Suppressor macrophage treated with lipopolysaccharide for 4 hours (primary cell): ENCODE measurements around the gene VIPR1.
A peak's percentile ranks its signal among the peaks of the same experiment; 100 is the strongest.

Experiments
- DNase-seq: peaks from one replicate; pipeline ENCODE4 v3.0.0-alpha.2; 2020

Gene VIPR1

GRCh38 chr3:42513121-42513520, 10.7 kb downstream of the VIPR1 start:
- no peak for DNase-seq

DNA sequence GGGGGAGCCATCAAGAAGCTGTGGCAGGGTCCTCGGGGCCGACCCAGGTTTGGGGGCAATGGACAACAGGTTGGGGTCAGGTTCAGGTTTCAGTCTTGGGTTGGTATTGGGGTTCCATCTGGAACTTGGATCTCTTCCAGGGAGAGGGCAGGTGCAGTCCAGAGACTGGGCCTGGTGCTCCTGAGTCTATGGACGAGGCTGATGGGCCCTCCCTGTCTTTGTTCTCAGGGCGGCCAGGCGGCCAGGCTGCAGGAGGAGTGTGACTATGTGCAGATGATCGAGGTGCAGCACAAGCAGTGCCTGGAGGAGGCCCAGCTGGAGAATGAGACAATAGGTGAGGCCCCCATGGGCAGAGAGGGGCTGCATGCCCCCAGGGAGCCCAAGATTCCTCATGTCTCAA, 11.1 kb downstream of the VIPR1 start:
- DNase-seq: no peak

- no peak for DNase-seq
Observed at GRCh38 chr3:42514876-42515275, 12.4 kb downstream of the VIPR1 start.

DNA sequence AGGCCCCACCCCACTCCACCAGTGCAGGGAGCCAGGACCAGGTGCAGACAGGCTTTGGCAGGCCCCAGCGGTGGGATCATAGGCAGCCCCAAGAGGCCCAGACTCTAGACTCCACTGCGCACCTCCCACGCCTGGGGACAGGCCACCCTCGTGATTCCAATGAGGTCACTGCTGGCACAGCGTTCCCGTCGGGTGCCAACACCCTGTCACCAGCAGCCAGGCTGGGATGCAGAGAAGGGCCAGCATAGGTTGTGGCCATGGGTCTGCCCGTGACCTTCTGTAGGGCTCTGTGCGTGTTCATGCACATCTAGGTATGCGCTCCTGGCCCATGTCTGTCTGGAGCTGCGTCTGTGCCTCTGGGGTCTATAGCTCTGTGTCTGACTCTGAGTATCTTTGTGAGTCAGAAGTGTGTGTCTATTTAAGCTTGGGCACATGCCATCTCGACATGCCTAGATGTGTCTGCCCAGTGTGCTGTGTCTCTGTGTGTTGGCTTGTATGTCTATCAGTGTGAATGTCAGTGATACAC, 13.0 kb downstream of the VIPR1 start:
- DNase-seq: no peak

DNA sequence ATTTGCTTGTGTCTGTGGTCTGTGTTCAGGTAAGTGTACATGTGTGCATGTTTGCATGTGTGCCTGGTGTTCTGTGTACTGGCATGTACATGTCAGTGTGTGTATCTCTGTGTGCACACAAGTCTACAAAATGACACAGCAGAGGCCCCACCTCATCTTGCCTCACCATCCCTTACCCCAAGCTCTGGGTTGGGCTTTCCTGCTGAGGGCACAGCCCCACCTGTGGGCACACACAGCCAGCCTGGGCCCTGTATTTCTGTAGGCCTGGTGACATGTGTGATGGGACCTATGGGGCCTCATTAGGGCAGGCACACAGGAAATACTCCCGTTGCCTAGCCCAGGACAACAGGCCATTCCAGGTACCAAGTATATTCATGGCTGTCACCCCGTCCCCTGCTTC, 13.5 kb downstream of the VIPR1 start:
- DNase-seq: no peak

DNA sequence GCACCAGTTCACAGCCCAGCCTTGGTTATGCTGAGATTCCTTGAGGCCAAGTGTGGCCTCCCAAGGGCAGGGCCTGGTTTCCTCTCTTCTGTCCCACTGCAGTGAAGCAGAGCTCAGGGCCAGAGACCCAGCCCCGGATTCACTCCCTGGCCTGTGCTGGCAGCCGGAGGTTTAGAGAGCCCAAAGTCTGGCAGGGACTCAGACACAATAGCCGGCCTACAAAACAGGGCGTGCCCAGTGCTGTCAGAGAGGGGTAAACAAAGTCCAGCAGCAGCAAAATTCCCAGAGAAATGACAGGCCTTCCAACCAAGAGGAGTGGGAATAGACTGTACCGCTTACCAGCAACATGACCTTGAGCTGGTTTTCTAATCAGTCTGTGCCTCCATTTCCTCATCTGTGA, 14.0 kb downstream of the VIPR1 start:
- no peak for DNase-seq

DNA sequence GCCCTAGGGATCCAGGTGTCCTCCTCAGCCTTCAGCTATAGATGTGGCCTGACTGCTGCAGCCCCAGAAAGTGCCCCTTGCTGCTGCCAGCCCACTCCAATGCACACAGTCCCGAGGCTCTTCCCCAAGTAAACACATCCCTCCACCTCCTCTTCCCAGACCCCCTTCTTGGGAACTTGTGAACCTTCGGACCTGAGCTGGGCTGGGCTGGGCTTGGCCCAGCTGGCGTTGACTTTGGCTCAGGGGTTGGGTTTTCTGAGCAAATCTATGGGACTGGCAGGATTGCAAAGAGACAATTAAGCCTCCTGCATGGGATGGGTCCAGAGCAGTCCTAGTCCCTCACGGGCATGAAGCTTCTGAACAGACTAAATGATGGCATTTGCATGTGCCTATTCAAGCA, 14.7 kb downstream of the VIPR1 start:
- no peak for DNase-seq

- DNase-seq: no peak
Observed at GRCh38 chr3:42518800-42519567, 16.5 kb downstream of the VIPR1 start.

DNA sequence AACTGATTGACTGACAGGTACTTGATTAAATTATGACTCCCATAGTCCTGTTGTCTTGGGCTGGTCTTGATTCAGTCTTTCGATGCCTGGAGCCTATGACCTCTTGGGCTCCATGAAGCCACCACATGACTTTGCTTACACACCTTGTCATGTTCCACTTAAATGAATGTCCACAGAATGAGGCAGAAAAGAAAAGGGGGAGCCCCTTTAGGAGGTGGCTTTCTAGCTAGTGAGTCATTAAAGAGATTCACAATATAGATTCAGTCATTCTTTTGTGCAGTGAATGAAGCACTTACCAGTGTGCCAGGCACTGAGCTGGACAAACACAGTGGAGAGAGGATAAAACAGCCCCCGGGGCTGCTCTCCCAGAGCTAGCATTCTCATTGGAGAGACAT, 17.1 kb downstream of the VIPR1 start:
- DNase-seq: no peak

DNA sequence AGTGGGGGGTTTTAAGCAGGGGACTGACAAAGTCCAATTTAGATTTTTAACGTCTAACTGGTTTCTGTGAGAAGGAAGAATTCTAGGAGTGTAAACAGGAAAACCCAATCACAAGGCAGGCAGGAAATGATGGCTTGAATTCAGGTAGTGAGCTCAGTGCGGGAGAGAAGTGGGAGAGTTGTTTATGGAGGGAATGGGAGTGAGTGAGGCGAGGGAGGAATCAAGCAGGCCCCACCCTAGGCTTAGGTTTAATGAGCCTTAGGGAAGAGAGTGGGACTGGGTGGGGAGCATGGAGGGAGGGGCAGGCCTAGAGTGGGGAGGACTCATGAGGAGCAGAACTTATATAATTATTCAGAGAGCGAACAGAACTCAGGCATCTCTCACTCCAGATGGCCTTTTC, 17.9 kb downstream of the VIPR1 start:
- no peak for DNase-seq

GRCh38 chr3:42520906-42521305, 18.5 kb downstream of the VIPR1 start:
- DNase-seq: no peak

DNA sequence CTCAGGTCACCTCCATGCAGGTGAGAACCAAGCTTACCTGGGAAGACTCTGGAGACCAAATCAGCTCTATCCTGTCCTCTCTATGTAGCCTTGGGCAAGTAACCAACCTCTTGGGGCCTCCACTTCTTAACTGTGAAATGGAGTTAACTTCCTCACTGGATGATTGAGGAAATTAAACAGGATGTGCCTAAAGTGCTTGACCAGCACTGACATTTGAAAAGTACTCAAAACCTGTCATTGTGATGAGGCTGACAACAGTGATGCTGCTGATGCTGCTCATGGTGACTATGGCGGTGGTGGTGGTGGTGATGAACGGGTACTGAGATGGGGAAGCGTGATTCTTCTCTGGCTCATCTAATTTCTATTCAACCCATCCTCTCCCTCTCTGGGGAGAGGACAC, 22.3 kb downstream of the VIPR1 start:
- peak; percentile 13 for DNase-seq

DNA sequence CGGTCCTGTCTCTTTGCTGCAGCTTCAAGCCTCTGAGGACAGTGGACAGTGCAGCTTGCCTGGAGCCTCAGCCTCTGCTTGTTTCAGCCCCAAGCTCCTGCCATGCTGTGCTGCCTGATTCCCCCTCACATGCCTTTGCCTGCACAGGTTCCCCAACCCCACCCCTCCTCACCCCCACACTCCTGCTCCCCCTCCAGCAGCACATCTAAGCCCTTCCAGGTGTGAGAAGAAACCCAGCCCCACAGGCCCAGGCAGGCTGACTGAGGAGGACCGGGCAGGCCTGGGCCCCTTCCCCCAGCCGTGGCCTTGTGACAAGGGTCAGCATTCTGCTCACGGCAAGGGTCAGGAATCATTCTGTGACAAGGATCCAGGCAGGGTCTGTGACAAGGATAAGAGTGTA, 22.8 kb downstream of the VIPR1 start:
- DNase-seq: no peak

DNA sequence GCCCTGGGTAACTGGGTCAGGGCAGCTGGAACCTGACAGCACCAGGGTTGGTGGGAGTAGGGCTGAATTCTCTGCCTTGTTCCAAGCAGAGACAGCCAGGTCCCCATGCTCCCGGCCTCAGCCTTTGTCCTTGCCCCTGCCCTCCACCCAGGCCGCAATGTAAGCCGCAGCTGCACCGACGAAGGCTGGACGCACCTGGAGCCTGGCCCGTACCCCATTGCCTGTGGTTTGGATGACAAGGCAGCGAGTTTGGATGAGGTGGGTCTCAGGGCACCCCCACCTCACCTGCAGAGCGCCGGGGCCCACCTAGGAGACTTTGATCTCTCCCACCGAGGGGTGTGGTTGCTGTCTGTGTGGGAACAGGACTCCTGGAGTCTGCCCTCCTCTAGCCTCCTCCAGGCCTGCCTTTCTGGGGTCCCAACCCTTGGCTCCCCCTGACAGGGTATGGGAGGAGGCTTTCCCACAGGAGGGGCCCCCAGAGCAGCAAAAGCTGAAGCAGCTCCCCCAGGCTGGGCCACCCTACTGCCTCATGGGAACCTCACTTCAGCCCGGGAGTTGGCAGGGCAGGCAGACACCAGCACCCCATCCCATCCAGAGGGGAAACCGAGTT, 23.4 kb downstream of the VIPR1 start:
- DNase-seq: no peak

GRCh38 chr3:42526616-42527367, 24.3 kb downstream of the VIPR1 start:
- DNase-seq: no peak

DNA sequence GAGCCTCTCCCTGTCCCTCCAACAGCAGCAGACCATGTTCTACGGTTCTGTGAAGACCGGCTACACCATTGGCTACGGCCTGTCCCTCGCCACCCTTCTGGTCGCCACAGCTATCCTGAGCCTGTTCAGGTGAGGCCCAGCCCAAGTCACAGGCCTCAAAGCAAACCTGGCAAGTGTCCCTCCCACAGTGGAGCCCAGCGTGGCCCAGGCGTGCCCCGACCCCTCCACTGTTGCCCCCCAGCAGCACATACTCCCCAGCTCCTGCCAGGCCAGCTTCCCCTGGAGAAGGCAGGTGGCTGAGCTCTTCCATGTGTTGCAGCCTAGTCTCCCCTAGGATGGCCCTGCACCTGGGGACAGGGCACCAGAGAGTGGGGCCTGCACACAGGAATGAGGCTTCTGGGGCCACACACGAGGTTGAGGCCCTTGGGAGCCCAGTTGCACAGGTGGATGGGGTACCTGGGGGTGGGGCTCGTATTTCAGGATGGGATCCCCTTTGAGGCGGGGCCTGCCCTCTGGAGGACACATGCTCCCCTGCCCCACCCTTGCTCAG, 25.0 kb downstream of the VIPR1 start:
- no peak for DNase-seq

GRCh38 chr3:42529468-42529867, 27.0 kb downstream of the VIPR1 start:
- DNase-seq: peak; percentile 6

GRCh38 chr3:42530073-42530472, 27.6 kb downstream of the VIPR1 start:
- no peak for DNase-seq

GRCh38 chr3:42531470-42531869, 29.0 kb downstream of the VIPR1 start:
- no peak for DNase-seq

GRCh38 chr3:42532229-42532628, 29.8 kb downstream of the VIPR1 start:
- DNase-seq: no peak

DNA sequence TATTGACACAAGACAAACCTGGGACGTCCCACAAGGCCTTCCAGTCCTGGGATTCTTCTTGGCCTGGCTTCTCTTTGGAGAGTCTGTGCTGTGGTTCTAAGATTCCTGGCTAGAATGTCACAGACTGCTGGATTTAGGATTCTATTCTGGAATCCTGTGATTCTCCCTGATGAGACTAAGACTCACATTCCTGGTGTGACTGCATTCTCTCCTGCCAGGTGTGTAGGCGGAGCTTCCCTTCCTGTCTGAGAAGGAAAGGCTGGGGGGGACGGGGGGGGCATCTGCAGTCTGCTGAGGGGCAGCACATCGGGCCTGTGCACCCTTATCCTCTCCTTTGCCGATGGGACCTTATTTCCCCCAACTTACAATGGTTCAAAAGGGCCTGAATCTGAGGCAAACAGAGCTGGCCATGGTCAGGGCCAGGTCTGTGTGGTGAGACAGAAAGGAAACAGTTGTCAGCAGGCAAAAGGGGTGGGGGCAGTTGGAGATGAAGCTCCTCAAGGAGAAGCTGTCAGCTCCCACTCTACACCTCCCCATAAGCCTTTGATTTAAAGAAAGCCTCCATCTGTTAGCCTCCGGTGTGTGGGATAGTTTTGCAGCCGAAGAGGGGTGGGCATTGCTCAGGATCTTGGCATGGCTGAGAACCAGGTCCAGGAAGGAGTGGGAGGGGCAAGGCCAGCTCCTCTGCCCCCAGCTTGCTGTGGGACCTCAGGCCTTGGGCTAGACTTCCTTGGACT, 30.9 kb downstream of the VIPR1 start:
- no peak for DNase-seq

DNA sequence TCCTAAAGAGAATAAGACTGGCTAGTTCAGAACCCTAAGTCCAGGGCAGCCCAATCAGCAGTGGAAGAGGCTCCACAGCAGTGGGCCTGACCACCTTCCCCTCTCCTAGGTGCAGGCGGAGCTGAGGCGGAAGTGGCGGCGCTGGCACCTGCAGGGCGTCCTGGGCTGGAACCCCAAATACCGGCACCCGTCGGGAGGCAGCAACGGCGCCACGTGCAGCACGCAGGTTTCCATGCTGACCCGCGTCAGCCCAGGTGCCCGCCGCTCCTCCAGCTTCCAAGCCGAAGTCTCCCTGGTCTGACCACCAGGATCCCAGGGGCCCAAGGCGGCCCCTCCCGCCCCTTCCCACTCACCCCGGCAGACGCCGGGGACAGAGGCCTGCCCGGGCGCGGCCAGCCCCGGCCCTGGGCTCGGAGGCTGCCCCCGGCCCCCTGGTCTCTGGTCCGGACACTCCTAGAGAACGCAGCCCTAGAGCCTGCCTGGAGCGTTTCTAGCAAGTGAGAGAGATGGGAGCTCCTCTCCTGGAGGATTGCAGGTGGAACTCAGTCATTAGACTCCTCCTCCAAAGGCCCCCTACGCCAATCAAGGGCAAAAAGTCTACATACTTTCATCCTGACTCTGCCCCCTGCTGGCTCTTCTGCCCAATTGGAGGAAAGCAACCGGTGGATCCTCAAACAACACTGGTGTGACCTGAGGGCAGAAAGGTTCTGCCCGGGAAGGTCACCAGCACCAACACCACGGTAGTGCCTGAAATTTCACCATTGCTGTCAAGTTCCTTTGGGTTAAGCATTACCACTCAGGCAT, 33.7 kb downstream of the VIPR1 start:
- DNase-seq: peak; percentile 56
